H9 (cell line): Measurements from ENCODE around the gene BEND7. TPM values are rescaled to one million over a fixed set of nuclear protein-coding genes. Genes with fewer than 3 reads are reported as not detected.

Source experiments
- DNase-seq: peaks from one replicate; pipeline ENCODE4 v3.0.0-alpha.2; 2017
- H2AFZ ChIP-seq: one replicate; pipeline ENCODE4 v1.6.1; 2013; ENCODE audit warnings: mild to moderate bottlenecking, low read length, control low read depth, moderate library complexity
- H2AK5ac ChIP-seq: 2 replicates; pipeline ENCODE4 v1.6.1; 2013; ENCODE audit warnings: low read length, control low read depth, mixed read lengths; ENCODE audit not compliant: insufficient read length
- H2BK120ac ChIP-seq: one replicate; pipeline ENCODE4 v1.6.1; 2013; ENCODE audit warnings: low read depth, mild to moderate bottlenecking, low read length, control low read depth, inconsistent platforms; ENCODE audit not compliant: poor library complexity, severe bottlenecking
- H2BK12ac ChIP-seq: 2 replicates; pipeline ENCODE4 v1.6.1; 2013; ENCODE audit warnings: low read length, control low read depth, mixed read lengths, low read depth; ENCODE audit not compliant: insufficient read length
- H2BK15ac ChIP-seq: 2 replicates; pipeline ENCODE4 v1.6.1; 2013; ENCODE audit warnings: low read depth, low read length, control low read depth
- H2BK20ac ChIP-seq: one replicate; pipeline ENCODE4 v1.6.1; 2013; ENCODE audit warnings: low read depth, mild to moderate bottlenecking, low read length, control low read depth, inconsistent platforms; ENCODE audit not compliant: poor library complexity, severe bottlenecking
- H2BK5ac ChIP-seq: 2 replicates; pipeline ENCODE4 v1.6.1; 2013; ENCODE audit warnings: low read length, control low read depth, mixed read lengths; ENCODE audit not compliant: insufficient read length
- H3K14ac ChIP-seq: 2 replicates; pipeline ENCODE4 v1.6.1; 2013; ENCODE audit warnings: low read length, control low read depth; ENCODE audit not compliant: insufficient read depth
- H3K18ac ChIP-seq: 2 replicates; pipeline ENCODE4 v1.6.1; 2013; ENCODE audit warnings: low read depth, mild to moderate bottlenecking, mixed read lengths, low read length, control low read depth; ENCODE audit not compliant: insufficient read length
- H3K23ac ChIP-seq: 2 replicates; pipeline ENCODE4 v1.6.1; 2013; ENCODE audit warnings: low read length, control low read depth, mixed read lengths, low read depth; ENCODE audit not compliant: insufficient read length
- H3K23me2 ChIP-seq: 2 replicates; pipeline ENCODE4 v1.6.1; 2013; ENCODE audit warnings: low read depth, mild to moderate bottlenecking, mixed read lengths, low read length, control low read depth; ENCODE audit not compliant: insufficient read length, poor library complexity, severe bottlenecking
- H3K27ac ChIP-seq: 2 replicates; pipeline ENCODE4 v1.5.1; 2013; ENCODE audit warnings: low read length, control low read depth, mixed read lengths, low read depth; ENCODE audit not compliant: insufficient read length
- H3K27me3 ChIP-seq: 2 replicates; pipeline ENCODE4 v1.6.1; 2013; ENCODE audit warnings: low read length, control low read depth, inconsistent platforms; ENCODE audit not compliant: insufficient read depth
- H3K4ac ChIP-seq: 2 replicates; pipeline ENCODE4 v1.6.1; 2013; ENCODE audit warnings: low read depth, mild to moderate bottlenecking, control low read depth, inconsistent platforms, low read length, moderate library complexity
- H3K4me1 ChIP-seq: 2 replicates; pipeline ENCODE4 v1.6.1; 2013; ENCODE audit warnings: low read length, control low read depth, inconsistent platforms; ENCODE audit not compliant: insufficient read depth
- H3K4me2 ChIP-seq: 2 replicates; pipeline ENCODE4 v1.6.1; 2013; ENCODE audit warnings: low read length, control low read depth, mixed read lengths; ENCODE audit not compliant: insufficient read length, insufficient read depth
- H3K56ac ChIP-seq: 2 replicates; pipeline ENCODE4 v1.6.1; 2013; ENCODE audit warnings: low read depth, mild to moderate bottlenecking, mixed read lengths, low read length, control low read depth; ENCODE audit not compliant: insufficient read length
- H3K79me1 ChIP-seq: 2 replicates; pipeline ENCODE4 v1.6.1; 2013; ENCODE audit warnings: low read depth, mild to moderate bottlenecking, moderate library complexity, low read length, control low read depth, inconsistent platforms; ENCODE audit not compliant: insufficient read depth, poor library complexity, severe bottlenecking
- H3K79me2 ChIP-seq: 2 replicates; pipeline ENCODE4 v1.6.1; 2013; ENCODE audit warnings: low read length, control low read depth, inconsistent platforms; ENCODE audit not compliant: insufficient read depth
- H3K9ac ChIP-seq: 2 replicates; pipeline ENCODE4 v1.6.1; 2013; ENCODE audit warnings: low read length, control low read depth, mixed read lengths; ENCODE audit not compliant: insufficient read length; ENCODE audit errors: extremely low read depth
- H3K9me3 ChIP-seq: one replicate; pipeline ENCODE4 v1.6.1; 2013; ENCODE audit warnings: low read depth, low read length, inconsistent platforms; ENCODE audit not compliant: control insufficient read depth
- H3T11ph ChIP-seq: one replicate; pipeline ENCODE4 v1.6.1; 2013; ENCODE audit warnings: mild to moderate bottlenecking, low read length, control low read depth, inconsistent platforms
- H4K20me1 ChIP-seq: one replicate; pipeline ENCODE4 v1.6.1; 2013; ENCODE audit not compliant: control insufficient read depth, insufficient read length, insufficient read depth
- H4K5ac ChIP-seq: 2 replicates; pipeline ENCODE4 v1.6.1; 2013; ENCODE audit warnings: low read depth, mild to moderate bottlenecking, mixed read lengths, low read length, control low read depth; ENCODE audit not compliant: insufficient read length
- H4K8ac ChIP-seq: replicated peaks from 2 replicates; pipeline ENCODE4 v1.6.1; 2013; ENCODE audit warnings: low read length, control low read depth, mixed read lengths, low read depth; ENCODE audit not compliant: insufficient read length
- H4K91ac ChIP-seq: 2 replicates; pipeline ENCODE4 v1.6.1; 2013; ENCODE audit warnings: low read depth, mild to moderate bottlenecking, moderate library complexity, mixed read lengths, low read length, control low read depth; ENCODE audit not compliant: insufficient read length
- H3K27ac Mint-ChIP-seq, 3 experiments: 2 replicates in 2 of 3; 3 replicates in 1 of 3; pipeline ENCODE4 v1.8.0; 2020 to 2021; ENCODE audit warnings: mixed read lengths in 3 of 3, mild to moderate bottlenecking in 1 of 3, moderate library complexity in 1 of 3
- H3K27me3 Mint-ChIP-seq: 2 replicates; pipeline ENCODE4 v1.8.0; 2021; ENCODE audit warnings: low read depth, mild to moderate bottlenecking, moderate library complexity, mixed read lengths
- H3K36me3 Mint-ChIP-seq, 3 experiments: 2 replicates in 2 of 3; 3 replicates in 1 of 3; pipeline ENCODE4 v1.8.0; 2020 to 2021; ENCODE audit warnings: low read depth in 3 of 3, mixed read lengths in 3 of 3; ENCODE audit not compliant: insufficient read depth in 1 of 3
- H3K4me1 Mint-ChIP-seq, 2 experiments: 2 replicates each; pipeline ENCODE4 v1.8.0; 2020; ENCODE audit warnings: mixed read lengths in 2 of 2
- H3K4me3 Mint-ChIP-seq, 2 experiments: 2 replicates in 1 of 2; 3 replicates in 1 of 2; pipeline ENCODE4 v1.8.0; 2020 to 2021; ENCODE audit warnings: mild to moderate bottlenecking in 2 of 2, mixed read lengths in 2 of 2, moderate library complexity in 1 of 2
- H3K9me3 Mint-ChIP-seq, 2 experiments: 2 replicates in 1 of 2; 3 replicates in 1 of 2; pipeline ENCODE4 v1.8.0; 2020; ENCODE audit warnings: mild to moderate bottlenecking in 2 of 2, mixed read lengths in 2 of 2, moderate library complexity in 1 of 2
- CTCF ChIP-seq: fragments of 200-600 bp; sonication (generic); conservative IDR thresholded peaks from 3 replicates; pipeline ENCODE4 v1.8.0; 2021; ENCODE audit warnings: antibody characterized with exemption, mild to moderate bottlenecking
- WGBS: extraction: QIAGEN DNeasy Blood & Tissue Kit; methylation state at CpG from one replicate; pipeline ENCODE4 v1.1.7; 2013; ENCODE audit warnings: missing lambda C conversion rate, low lambda C conversion rate, mixed read lengths; ENCODE audit not compliant: insufficient read length; ENCODE audit errors: extremely low coverage; 5-methylcytosine and 5-hydroxymethylcytosine counted together
- total RNA-seq: library from RNA; stranded (reverse); gene quantifications from 2 replicates; pipeline ENCODE4 v1.2.1, GENCODE V29; 2021

Gene BEND7
- total RNA-seq, 1 experiment from 2014 or later = 17.7 TPM

- H3K36me3 Mint-ChIP-seq = no peaks in the 10 kb centered on the region; a peak in 2 of 7 replicates
- H3K27me3 Mint-ChIP-seq = no peaks in the 10 kb centered on the region; the same call in 1 of the 2 replicates
Observed at GRCh38 chr10:13502380-13502779, 26.4 kb downstream of the BEND7 start.

More at GRCh38 chr10:13502380-13502779, 26.4 kb downstream of the BEND7 start:
- H3K4me1 ChIP-seq = no peaks in the 10 kb centered on the region
- TF ChIP-seq CTCF = no peak
- no peak overlapping the region for H2AK5ac ChIP-seq
- no peak overlapping the region for H2BK20ac ChIP-seq
- H4K8ac ChIP-seq = no peak overlapping the region
- H3K4me1 Mint-ChIP-seq = peaks cover 4 to 8% of the 10 kb centered on the region in 2 experiments
- DNase-seq = no peak
- H2BK5ac ChIP-seq = no peak overlapping the region
- H3K4me2 ChIP-seq = no peak overlapping the region
- H4K20me1 ChIP-seq = no peaks in the 10 kb centered on the region
- H3K4me3 Mint-ChIP-seq = no peak overlapping the region
- H3K14ac ChIP-seq = no peak overlapping the region
- H3K23me2 ChIP-seq = no peaks in the 10 kb centered on the region
- no peak overlapping the region for H3K56ac ChIP-seq
- H3K79me2 ChIP-seq = no peaks in the 10 kb centered on the region
- no peak overlapping the region for H4K5ac ChIP-seq
- H2BK12ac ChIP-seq = no peak overlapping the region
- no peaks in the 10 kb centered on the region for H3K27me3 ChIP-seq
- H3T11ph ChIP-seq = no peak overlapping the region
- H3K79me1 ChIP-seq = no peaks in the 10 kb centered on the region
- no peak overlapping the region for H3K27ac ChIP-seq
- H2BK120ac ChIP-seq = no peak overlapping the region
- H3K18ac ChIP-seq = no peak overlapping the region
- H4K91ac ChIP-seq = no peak overlapping the region
- H3K27ac Mint-ChIP-seq = no peak overlapping the region; a peak in 1 of 7 replicates
- no peaks in the 10 kb centered on the region for H3K9me3 ChIP-seq
- H3K9ac ChIP-seq = no peak overlapping the region
- H3K4ac ChIP-seq = no peak overlapping the region
- H2BK15ac ChIP-seq = no peak overlapping the region
- H3K9me3 Mint-ChIP-seq = no peaks in the 10 kb centered on the region
- H2AFZ ChIP-seq = no peak overlapping the region
- no CpG with 5 or more reads among the region's 9 CpGs for WGBS
- H3K23ac ChIP-seq = no peak overlapping the region
